Measurements from ENCODE around the gene ZMYND10. TPM values are rescaled to one million over a fixed set of nuclear protein-coding genes. Genes with fewer than 3 reads are reported as not detected.
A peak's percentile ranks its signal among the peaks of the same experiment; 100 is the strongest.

Gene ZMYND10
- total and polyA plus RNA-seq, 2 donors (not counting 1 experiment from before 2014, with no cell fraction given), result 0.32 to 0.83 TPM

- peak within 1 kb of the TSS; percentile 99 for H3K9ac ChIP-seq (ENCODE audit: insufficient read depth, low read length)
- H3K27me3 ChIP-seq (ENCODE audit: control insufficient read depth, insufficient read depth, low read length), result no peaks in the 10 kb centered on the region
- H3K79me2 ChIP-seq (ENCODE audit: control insufficient read depth, insufficient read depth, low read length), result peaks cover 32% of the 10 kb centered on the region
- TF ChIP-seq EZH2 (IDR thresholded peaks at IDR 0.05; ENCODE audit: low read length, missing control alignments) (no peak), CTCF (conservative IDR thresholded peaks at IDR 0.05 in 1 of 2, IDR thresholded peaks at IDR 0.05 in 1 of 2; ENCODE audit: low read depth in 1 of 2, low read length in 2 of 2) (no peak)
- peak within 1 kb of the TSS; percentile 64 to 69 (median 66) for H3K4me3 ChIP-seq (replicated peaks in 1 of 4; ENCODE audit: control extremely low read depth in 1 of 4, insufficient read depth in 1 of 4, low read depth in 3 of 4, low read length in 4 of 4)
- H2AFZ ChIP-seq (ENCODE audit: low read length), result peak within 1 kb of the TSS; percentile 95
- peaks cover 8% of the 10 kb centered on the region for H3K4me1 ChIP-seq (ENCODE audit: control insufficient read depth, extremely low read depth, insufficient read depth, low read length)
- H3K36me3 ChIP-seq (ENCODE audit: control insufficient read depth, insufficient read depth, low read length), result peaks cover 18% of the 10 kb centered on the region
- H4K20me1 ChIP-seq (ENCODE audit: control insufficient read depth, extremely low read depth, insufficient read depth, low read length), result no peaks in the 10 kb centered on the region
- no peak for DNase-seq (ENCODE audit: low read depth in 2 of 2)
- peak within 1 kb of the TSS; percentile 99 for H3K27ac ChIP-seq (ENCODE audit: insufficient read depth, low read length)
- H3K4me2 ChIP-seq (ENCODE audit: extremely low read depth, insufficient read depth, low read length), result peak within 1 kb of the TSS; percentile 69
- H3K9me3 ChIP-seq (ENCODE audit: control insufficient read depth, insufficient read depth, low read depth, low read length), result no peaks in the 10 kb centered on the region
These were observed 23.0 kb downstream of the ZMYND10 start, which contains the start of gene HYAL2 for GRCh38 chr3:50322386-50323091. TSS of gene HYAL2 (minus strand) at chr3:50322745. CDS start at chr3:50320489, 2,256 bp downstream.

DNA sequence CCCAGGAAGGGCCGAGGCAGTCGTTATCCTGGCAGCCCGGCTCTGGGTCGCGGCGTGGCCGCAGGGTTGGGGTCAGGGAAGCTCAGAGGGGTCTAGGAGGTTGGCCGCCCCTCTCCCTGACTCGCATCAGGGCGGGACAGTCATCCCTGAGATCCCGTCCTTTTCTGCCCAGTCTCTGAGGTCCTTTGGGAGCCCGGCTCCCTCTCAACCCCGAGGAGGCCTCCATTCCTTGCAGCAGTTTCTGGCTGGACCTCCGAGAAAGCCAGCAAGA lies 23.5 kb downstream of the ZMYND10 start:
- peaks cover 27% of the 10 kb centered on the region for H3K79me2 ChIP-seq (ENCODE audit: control insufficient read depth, insufficient read depth, low read length)
- peak overlapping the region; percentile 99 for H3K27ac ChIP-seq (ENCODE audit: insufficient read depth, low read length)
- peak overlapping the region; percentile 30 to 69 (median 65) for H3K4me3 ChIP-seq (replicated peaks in 1 of 4; ENCODE audit: control extremely low read depth in 1 of 4, insufficient read depth in 1 of 4, low read depth in 3 of 4, low read length in 4 of 4)
- no peak for DNase-seq (ENCODE audit: low read depth in 2 of 2)
- peak overlapping the region; percentile 54 for H3K4me2 ChIP-seq (ENCODE audit: extremely low read depth, insufficient read depth, low read length)
- H3K9me3 ChIP-seq (ENCODE audit: control insufficient read depth, insufficient read depth, low read depth, low read length), result no peaks in the 10 kb centered on the region
- peaks cover 7% of the 10 kb centered on the region for H3K4me1 ChIP-seq (ENCODE audit: control insufficient read depth, extremely low read depth, insufficient read depth, low read length)
- H2AFZ ChIP-seq (ENCODE audit: low read length), result peak overlapping the region; percentile 48
- H4K20me1 ChIP-seq (ENCODE audit: control insufficient read depth, extremely low read depth, insufficient read depth, low read length), result no peaks in the 10 kb centered on the region
- peaks cover 19% of the 10 kb centered on the region for H3K36me3 ChIP-seq (ENCODE audit: control insufficient read depth, insufficient read depth, low read length)
- TF ChIP-seq CTCF (conservative IDR thresholded peaks at IDR 0.05 in 1 of 2, IDR thresholded peaks at IDR 0.05 in 1 of 2; ENCODE audit: low read depth in 1 of 2, low read length in 2 of 2) (no peak), EZH2 (IDR thresholded peaks at IDR 0.05; ENCODE audit: low read length, missing control alignments) (no peak)
- H3K9ac ChIP-seq (ENCODE audit: insufficient read depth, low read length), result peak overlapping the region; percentile 57
- H3K27me3 ChIP-seq (ENCODE audit: control insufficient read depth, insufficient read depth, low read length), result no peaks in the 10 kb centered on the region

DNA sequence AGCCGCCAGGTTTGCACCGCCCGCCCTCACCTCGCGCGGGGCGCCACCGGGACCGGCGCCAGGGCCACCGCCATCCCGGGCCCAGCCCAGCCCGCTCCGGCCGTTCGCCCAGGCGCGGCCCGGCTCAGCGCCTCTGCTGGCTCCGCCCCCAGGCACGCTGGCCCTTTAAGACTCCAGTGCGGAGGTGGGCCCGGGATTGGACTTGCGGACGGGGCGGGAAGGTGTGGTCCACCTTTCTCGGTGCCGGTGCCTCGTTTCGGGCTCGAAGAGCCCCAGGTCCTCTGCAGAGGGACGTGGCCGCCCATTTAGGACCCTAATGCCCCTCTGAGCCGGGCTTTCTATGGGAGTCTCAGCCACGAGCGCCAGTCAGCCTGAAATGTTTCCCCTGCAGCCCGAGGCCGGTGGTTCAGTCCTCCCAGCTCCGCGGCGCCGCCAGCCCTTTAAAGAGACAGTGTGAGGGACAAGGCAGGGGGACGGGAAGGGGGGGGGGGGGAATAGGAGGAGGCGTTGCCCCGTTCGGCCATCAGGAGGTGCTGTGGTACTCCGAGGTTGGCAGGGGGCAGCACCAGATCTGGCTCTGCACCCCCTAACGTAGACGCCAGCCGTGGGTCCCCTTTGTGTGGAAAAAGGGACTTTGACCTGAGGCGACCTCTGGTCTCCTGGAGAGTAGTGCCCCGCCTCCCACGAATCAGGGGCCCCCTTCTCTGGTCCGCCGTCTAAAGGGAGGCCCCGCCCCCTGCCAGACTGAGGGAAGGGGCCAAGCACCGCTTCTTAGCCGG lies 24.0 kb downstream of the ZMYND10 start:
- Histone ChIP-seq H4K20me1 (ENCODE audit: control insufficient read depth, extremely low read depth, insufficient read depth, low read length) (no peaks in the 10 kb centered on the region), H3K4me3 (replicated peaks in 1 of 4; ENCODE audit: control extremely low read depth in 1 of 4, insufficient read depth in 1 of 4, low read depth in 3 of 4, low read length in 4 of 4) (peak overlapping the region; percentile 64 to 69 (median 66)), H3K4me1 (ENCODE audit: control insufficient read depth, extremely low read depth, insufficient read depth, low read length) (peaks cover 7% of the 10 kb centered on the region), H3K9ac (ENCODE audit: insufficient read depth, low read length) (peak overlapping the region; percentile 99), H3K4me2 (ENCODE audit: extremely low read depth, insufficient read depth, low read length) (peak overlapping the region; percentile 69), H2AFZ (ENCODE audit: low read length) (peak overlapping the region; percentile 95), H3K36me3 (ENCODE audit: control insufficient read depth, insufficient read depth, low read length) (peaks cover 19% of the 10 kb centered on the region), H3K79me2 (ENCODE audit: control insufficient read depth, insufficient read depth, low read length) (peaks cover 23% of the 10 kb centered on the region), H3K9me3 (ENCODE audit: control insufficient read depth, insufficient read depth, low read depth, low read length) (no peaks in the 10 kb centered on the region), H3K27ac (ENCODE audit: insufficient read depth, low read length) (peak overlapping the region; percentile 99), H3K27me3 (ENCODE audit: control insufficient read depth, insufficient read depth, low read length) (no peaks in the 10 kb centered on the region)
- DNase-seq (ENCODE audit: low read depth in 2 of 2), result peak; percentile 88 to 89
- TF ChIP-seq EZH2 (IDR thresholded peaks at IDR 0.05; ENCODE audit: low read length, missing control alignments) (no peak), CTCF (conservative IDR thresholded peaks at IDR 0.05 in 1 of 2, IDR thresholded peaks at IDR 0.05 in 1 of 2; ENCODE audit: low read depth in 1 of 2, low read length in 2 of 2) (peak; percentile 11 to 41)
